Neural cell (in vitro differentiated cells): ENCODE measurements around the gene VMP1.

Source experiments
- EP300 ChIP-seq: fragments of 450-650 bp; conservative IDR thresholded peaks from 2 replicates; pipeline ENCODE4 v1.6.1; 2014; ENCODE audit warnings: antibody characterized with exemption, mild to moderate bottlenecking, moderate library complexity; ENCODE audit not compliant: poor library complexity, severe bottlenecking
- EZH2 ChIP-seq: fragments of 200-600, 300-800 bp; shearing (Covaris generic), sonication (generic); IDR thresholded peaks from 2 replicates; pipeline ENCODE4 v1.6.1; 2014; ENCODE audit warnings: antibody characterized with exemption, low read length, borderline replicate concordance, mild to moderate bottlenecking; ENCODE audit not compliant: insufficient read depth, poor library complexity, severe bottlenecking
- MXI1 ChIP-seq: fragments of 450-650 bp; conservative IDR thresholded peaks from 2 replicates; pipeline ENCODE4 v1.6.1; 2014; ENCODE audit warnings: antibody characterized with exemption, mild to moderate bottlenecking; ENCODE audit not compliant: poor library complexity, severe bottlenecking
- POLR2AphosphoS5 ChIP-seq: IDR thresholded peaks from 2 replicates; pipeline ENCODE4 v1.6.1; 2012
- RAD21 ChIP-seq: fragments of 450-650 bp; conservative IDR thresholded peaks from 2 replicates; pipeline ENCODE4 v1.6.1; 2014; ENCODE audit warnings: antibody characterized with exemption, mild to moderate bottlenecking, moderate library complexity
- REST ChIP-seq: IDR thresholded peaks from 2 replicates; pipeline ENCODE4 v1.6.1; 2012; ENCODE audit warnings: borderline replicate concordance
- TF ChIP-seq, protein P1 (sequence below): fragments of 450-650 bp; IDR thresholded peaks from 2 replicates; pipeline ENCODE4 v1.5.1; 2014; ENCODE audit warnings: antibody characterized with exemption, mild to moderate bottlenecking, moderate library complexity; ENCODE audit not compliant: poor library complexity, severe bottlenecking

DNA sequence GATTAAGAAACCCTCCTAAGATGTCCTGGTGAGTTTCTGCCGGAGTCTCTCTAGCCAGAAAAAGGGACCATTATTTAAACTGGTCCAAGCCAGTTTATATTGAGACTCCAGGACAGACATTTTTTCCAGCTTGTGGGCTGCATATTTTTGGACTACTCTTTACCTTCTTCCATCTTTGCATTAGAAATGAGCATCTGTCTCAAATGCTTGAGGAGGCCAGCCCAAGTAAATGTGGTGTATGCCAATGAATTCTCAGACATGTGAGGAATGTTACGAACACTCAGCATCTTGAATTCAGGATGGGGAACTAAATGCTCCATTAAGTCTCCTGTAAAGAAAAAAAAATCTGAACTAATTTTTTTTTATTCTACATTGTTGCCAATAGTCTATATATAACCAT lies 166.9 kb downstream of the VMP1 start:
- TF ChIP-seq, protein P1, sequence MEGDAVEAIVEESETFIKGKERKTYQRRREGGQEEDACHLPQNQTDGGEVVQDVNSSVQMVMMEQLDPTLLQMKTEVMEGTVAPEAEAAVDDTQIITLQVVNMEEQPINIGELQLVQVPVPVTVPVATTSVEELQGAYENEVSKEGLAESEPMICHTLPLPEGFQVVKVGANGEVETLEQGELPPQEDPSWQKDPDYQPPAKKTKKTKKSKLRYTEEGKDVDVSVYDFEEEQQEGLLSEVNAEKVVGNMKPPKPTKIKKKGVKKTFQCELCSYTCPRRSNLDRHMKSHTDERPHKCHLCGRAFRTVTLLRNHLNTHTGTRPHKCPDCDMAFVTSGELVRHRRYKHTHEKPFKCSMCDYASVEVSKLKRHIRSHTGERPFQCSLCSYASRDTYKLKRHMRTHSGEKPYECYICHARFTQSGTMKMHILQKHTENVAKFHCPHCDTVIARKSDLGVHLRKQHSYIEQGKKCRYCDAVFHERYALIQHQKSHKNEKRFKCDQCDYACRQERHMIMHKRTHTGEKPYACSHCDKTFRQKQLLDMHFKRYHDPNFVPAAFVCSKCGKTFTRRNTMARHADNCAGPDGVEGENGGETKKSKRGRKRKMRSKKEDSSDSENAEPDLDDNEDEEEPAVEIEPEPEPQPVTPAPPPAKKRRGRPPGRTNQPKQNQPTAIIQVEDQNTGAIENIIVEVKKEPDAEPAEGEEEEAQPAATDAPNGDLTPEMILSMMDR: no peak
- no peak for TF ChIP-seq RAD21
- no peak for TF ChIP-seq MXI1
- TF ChIP-seq EP300: no peak
- no peak for TF ChIP-seq EZH2
- TF ChIP-seq REST: no peak
- no peak for TF ChIP-seq POLR2AphosphoS5
